ENCODE measurements around the gene CCDC9B.

Gene CCDC9B

GRCh38 chr15:40329804-40330203, 10.9 kb downstream of the CCDC9B start:
- no peak for DNase-seq (ENCODE audit: low spot score)

GRCh38 chr15:40328751-40329150, 12.0 kb downstream of the CCDC9B start:
- DNase-seq (ENCODE audit: low spot score): no peak

- DNase-seq (ENCODE audit: low spot score): no peak
Observed at GRCh38 chr15:40328176-40328575, 12.6 kb downstream of the CCDC9B start.

GRCh38 chr15:40327457-40327856, 13.3 kb downstream of the CCDC9B start:
- no peak for DNase-seq (ENCODE audit: low spot score)

- no peak for DNase-seq (ENCODE audit: low spot score)
Observed at GRCh38 chr15:40325700-40326099, 15.0 kb downstream of the CCDC9B start.

GRCh38 chr15:40325188-40325587, 15.6 kb downstream of the CCDC9B start:
- no peak for DNase-seq (ENCODE audit: low spot score)

GRCh38 chr15:40323953-40324937, 16.5 kb downstream of the CCDC9B start:
- DNase-seq (ENCODE audit: low spot score): no peak

- peak; percentile 88 for DNase-seq (ENCODE audit: low spot score)
Observed at GRCh38 chr15:40323239-40323952, 17.3 kb downstream of the CCDC9B start, which contains the start of gene INAFM2. INAFM2 (plus strand) TSS chr15:40323692; CDS start chr15:40324056, 364 bp downstream.

GRCh38 chr15:40322531-40323238, 18.1 kb downstream of the CCDC9B start:
- no peak for DNase-seq (ENCODE audit: low spot score)

GRCh38 chr15:40320931-40321371, 19.8 kb downstream of the CCDC9B start:
- DNase-seq (ENCODE audit: low spot score): peak; percentile 75

- no peak for DNase-seq (ENCODE audit: low spot score)
Observed at GRCh38 chr15:40320409-40320808, 20.3 kb downstream of the CCDC9B start.

- DNase-seq (ENCODE audit: low spot score): no peak
Observed at GRCh38 chr15:40317580-40317979, 23.2 kb downstream of the CCDC9B start.

GRCh38 chr15:40316931-40317330, 23.8 kb downstream of the CCDC9B start:
- no peak for DNase-seq (ENCODE audit: low spot score)

- DNase-seq (ENCODE audit: low spot score): no peak
Observed at GRCh38 chr15:40314723-40315276, 25.9 kb downstream of the CCDC9B start.

GRCh38 chr15:40313531-40314398, 27.0 kb downstream of the CCDC9B start:
- DNase-seq (ENCODE audit: low spot score): peak; percentile 60

- no peak for DNase-seq (ENCODE audit: low spot score)
Observed at GRCh38 chr15:40312370-40313158, 28.2 kb downstream of the CCDC9B start.

- DNase-seq (ENCODE audit: low spot score): no peak
Observed at GRCh38 chr15:40310993-40311392, 29.7 kb downstream of the CCDC9B start.

- DNase-seq (ENCODE audit: low spot score): peak; percentile 62
Observed at GRCh38 chr15:40310001-40310959, 30.5 kb downstream of the CCDC9B start.

GRCh38 chr15:40309344-40309862, 31.3 kb downstream of the CCDC9B start:
- DNase-seq (ENCODE audit: low spot score): no peak

Data from CD4-positive, alpha-beta T cell treated with Interleukin-6 at 100 ng/mL for 8 hours (primary cell).